ENCODE data around the gene LIPC. TPM values are rescaled to one million over a fixed set of nuclear protein-coding genes. Genes with fewer than 3 reads are reported as not detected.

The LIPC gene
- total RNA-seq, 1 experiment from 2014 or later = not detected

- Mint-ChIP-seq H3K4me1 (no peaks in the 10 kb centered on the region), H3K4me3 (no peak overlapping the region), H3K36me3 (peaks cover 8% of the 10 kb centered on the region), H3K27ac (no peak overlapping the region), H3K27me3 (ENCODE audit: low read depth) (no peaks in the 10 kb centered on the region), H3K9me3 (peaks cover 13% of the 10 kb centered on the region)
- ChIA-PET CTCF (no interaction called here), POLR2A (no interaction called here)
- no peak for ATAC-seq
- TF ChIP-seq PRDM15 (CRISPR knock-in tag; IDR thresholded peaks at IDR 0.05) (no peak), ZNF423 (CRISPR knock-in tag; IDR thresholded peaks at IDR 0.05) (no peak), PREB (CRISPR knock-in tag; IDR thresholded peaks at IDR 0.05; ENCODE audit: borderline replicate concordance) (no peak), E2F5 (CRISPR knock-in tag; IDR thresholded peaks at IDR 0.05) (no peak), NFATC4 (CRISPR knock-in tag; IDR thresholded peaks at IDR 0.05) (no peak), TEAD4 (CRISPR knock-in tag; IDR thresholded peaks at IDR 0.05) (no peak), ZNF671 (CRISPR knock-in tag; IDR thresholded peaks at IDR 0.05) (no peak), ZNF232 (CRISPR knock-in tag; IDR thresholded peaks at IDR 0.05) (no peak), ARID4B (CRISPR knock-in tag; IDR thresholded peaks at IDR 0.05; ENCODE audit: borderline replicate concordance) (no peak), E2F1 (CRISPR knock-in tag; IDR thresholded peaks at IDR 0.05) (no peak), EMX1 (CRISPR knock-in tag; IDR thresholded peaks at IDR 0.05) (no peak), STAT6 (CRISPR knock-in tag; conservative IDR thresholded peaks at IDR 0.05; ENCODE audit: low read depth) (no peak), ATF2 (CRISPR knock-in tag; IDR thresholded peaks at IDR 0.05; ENCODE audit: borderline replicate concordance, low read depth) (no peak), CREB1 (CRISPR knock-in tag; IDR thresholded peaks at IDR 0.05) (no peak), IRF1 (CRISPR knock-in tag; IDR thresholded peaks at IDR 0.05) (no peak)
- DNase-seq (ENCODE audit: low spot score) = no peak
Measured at GRCh38 chr15:58484791-58485600, 53.2 kb downstream of the LIPC start.
